ENCODE data around the gene PTPRD.

Gene PTPRD

GRCh38 chr9:8337834-8338766 is 2274.7 kb downstream of the PTPRD start:
- DNase-seq (ENCODE audit: low read depth in 2 of 2), result no peak

DNA sequence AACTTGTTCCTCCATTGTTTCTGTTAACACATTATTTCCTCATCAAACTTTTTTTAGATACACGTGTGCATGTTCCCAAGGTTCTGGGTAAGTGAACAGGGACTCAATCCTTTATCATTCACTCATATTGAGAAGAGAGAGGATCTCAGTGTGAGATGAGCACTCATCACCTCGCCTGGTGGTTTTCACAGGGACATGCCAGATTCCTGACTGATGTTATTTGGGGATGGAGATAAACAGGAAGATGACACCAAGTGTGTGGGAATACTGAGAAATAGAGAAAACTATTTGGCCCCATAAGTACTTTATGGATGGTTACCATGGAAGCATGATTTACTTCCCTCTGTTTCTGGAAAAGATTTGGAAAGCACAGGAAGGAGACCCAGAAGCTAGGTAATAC is 2279.9 kb downstream of the PTPRD start:
- DNase-seq (ENCODE audit: low read depth in 2 of 2), result no peak

GRCh38 chr9:8332331-8332650 is 2280.5 kb downstream of the PTPRD start:
- no peak for DNase-seq (ENCODE audit: low read depth in 2 of 2)

GRCh38 chr9:8331507-8332330 is 2281.1 kb downstream of the PTPRD start:
- DNase-seq (ENCODE audit: low read depth in 2 of 2), result no peak

GRCh38 chr9:8329561-8330283 is 2283.1 kb downstream of the PTPRD start:
- no peak for DNase-seq (ENCODE audit: low read depth in 2 of 2)

DNA sequence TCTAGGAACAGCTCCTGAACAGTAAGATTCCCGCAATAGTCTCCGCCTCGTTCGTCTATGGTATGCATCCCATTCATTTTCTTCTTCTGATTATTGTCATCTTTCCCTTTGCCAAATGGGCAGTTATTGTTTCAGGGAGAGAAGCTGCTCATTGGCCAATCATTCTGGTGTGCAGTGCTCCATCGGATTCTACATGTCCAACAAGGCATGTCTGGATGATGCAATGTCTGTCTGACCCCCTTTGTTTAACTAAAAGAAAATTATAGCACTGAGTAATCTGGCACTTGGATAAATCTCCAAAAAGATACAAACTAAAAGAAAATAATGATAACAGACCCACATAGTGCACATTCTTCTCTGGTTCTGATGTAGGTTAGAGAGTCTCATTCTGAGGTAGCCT is 2297.6 kb downstream of the PTPRD start:
- no peak for DNase-seq (ENCODE audit: low read depth in 2 of 2)

DNA sequence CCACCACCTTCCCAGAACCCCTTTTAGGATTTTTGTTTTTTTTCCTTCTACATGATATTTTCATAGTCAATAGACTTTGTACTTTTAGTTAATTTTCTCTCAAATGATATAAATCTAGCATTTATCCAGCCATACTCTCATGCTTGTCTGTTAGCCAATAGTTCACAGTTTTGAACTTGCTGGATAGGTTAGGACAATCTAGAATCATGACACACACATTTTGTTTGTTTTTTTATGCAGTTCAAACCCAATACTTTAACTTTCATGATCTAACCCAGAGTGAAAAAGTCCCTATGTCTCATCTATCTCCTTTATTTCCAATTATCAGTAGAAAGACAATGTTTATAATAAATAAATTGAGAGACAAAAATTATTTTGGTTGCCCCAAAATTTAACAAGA is 2303.5 kb downstream of the PTPRD start:
- DNase-seq (ENCODE audit: low read depth in 2 of 2), result no peak

DNA sequence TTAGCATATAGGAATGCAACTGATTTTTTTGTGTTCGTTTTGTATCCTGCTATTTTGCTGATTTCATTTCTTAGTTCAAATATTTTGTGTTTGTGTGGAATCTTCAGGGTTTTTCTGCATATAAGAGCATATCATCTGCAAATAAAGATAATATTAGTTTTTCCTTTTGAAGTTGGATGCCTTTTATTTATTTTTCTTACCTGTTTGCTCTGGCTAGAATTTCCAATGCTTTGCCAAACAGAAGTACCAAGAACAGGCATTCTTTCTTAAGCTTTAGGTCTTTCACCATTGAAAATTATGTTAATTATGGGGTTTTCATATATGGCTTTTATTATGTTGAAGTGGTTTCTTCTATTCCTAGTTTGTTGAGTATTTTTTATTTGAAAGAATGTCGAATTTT is 2308.1 kb downstream of the PTPRD start:
- no peak for DNase-seq (ENCODE audit: low read depth in 2 of 2)

DNA sequence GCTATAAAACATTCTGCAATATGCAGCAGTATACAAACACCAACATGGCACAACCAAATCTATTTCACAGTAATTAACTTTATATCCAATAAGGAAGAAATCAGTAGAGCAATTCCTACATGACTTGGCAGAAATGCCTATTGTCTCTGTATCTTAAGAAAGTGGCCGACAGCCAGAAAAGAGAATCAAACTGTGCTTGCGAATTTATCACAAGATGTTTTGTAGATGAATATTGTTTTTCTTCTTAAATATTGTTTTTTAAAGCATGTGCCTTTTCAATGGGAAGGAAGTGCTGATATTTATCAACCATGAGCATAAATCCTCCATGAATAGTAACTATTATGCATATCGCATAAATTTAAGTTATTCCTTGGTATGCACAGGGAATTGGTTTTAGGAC is 2311.5 kb downstream of the PTPRD start:
- no peak for DNase-seq (ENCODE audit: low read depth in 2 of 2)

- no peak for DNase-seq (ENCODE audit: low read depth in 2 of 2)
Observed at GRCh38 chr9:8297047-8297446, 2315.8 kb downstream of the PTPRD start.

GRCh38 chr9:8292657-8293056 is 2320.1 kb downstream of the PTPRD start:
- DNase-seq (ENCODE audit: low read depth in 2 of 2), result no peak

DNA sequence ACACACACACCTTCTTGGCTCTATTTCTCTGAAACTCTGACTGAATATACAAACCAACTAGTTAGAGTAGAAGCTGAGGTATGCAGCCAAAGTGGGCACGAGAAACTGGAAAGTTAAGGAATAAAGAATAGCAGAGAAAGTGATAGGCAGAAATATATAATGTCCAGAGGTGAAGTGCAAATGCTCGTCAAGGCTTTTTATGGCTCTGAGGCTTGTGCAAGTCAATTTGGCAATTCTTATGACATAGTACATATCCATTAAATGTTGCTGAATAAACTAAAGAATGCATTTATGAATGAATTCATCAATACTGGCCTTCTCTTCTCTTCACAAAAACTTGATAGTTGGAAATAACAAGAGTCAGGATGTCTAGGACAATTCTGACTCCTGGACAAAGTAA is 2323.1 kb downstream of the PTPRD start:
- no peak for DNase-seq (ENCODE audit: low read depth in 2 of 2)

- DNase-seq (ENCODE audit: low read depth in 2 of 2), result no peak
Observed at GRCh38 chr9:8287970-8288369, 2324.8 kb downstream of the PTPRD start.

- no peak for DNase-seq (ENCODE audit: low read depth in 2 of 2)
Observed at GRCh38 chr9:8287501-8287900, 2325.3 kb downstream of the PTPRD start.

- no peak for DNase-seq (ENCODE audit: low read depth in 2 of 2)
Observed at GRCh38 chr9:8284884-8285283, 2327.9 kb downstream of the PTPRD start.

GRCh38 chr9:8282535-8282934 is 2330.3 kb downstream of the PTPRD start:
- DNase-seq (ENCODE audit: low read depth in 2 of 2), result no peak

GRCh38 chr9:8280811-8281210 is 2332.0 kb downstream of the PTPRD start:
- no peak for DNase-seq (ENCODE audit: low read depth in 2 of 2)

GRCh38 chr9:8278048-8278447 is 2334.8 kb downstream of the PTPRD start:
- no peak for DNase-seq (ENCODE audit: low read depth in 2 of 2)

GRCh38 chr9:8270235-8270634 is 2342.6 kb downstream of the PTPRD start:
- DNase-seq (ENCODE audit: low read depth in 2 of 2), result no peak

GRCh38 chr9:8268881-8269280 is 2343.9 kb downstream of the PTPRD start:
- DNase-seq (ENCODE audit: low read depth in 2 of 2), result no peak

DNA sequence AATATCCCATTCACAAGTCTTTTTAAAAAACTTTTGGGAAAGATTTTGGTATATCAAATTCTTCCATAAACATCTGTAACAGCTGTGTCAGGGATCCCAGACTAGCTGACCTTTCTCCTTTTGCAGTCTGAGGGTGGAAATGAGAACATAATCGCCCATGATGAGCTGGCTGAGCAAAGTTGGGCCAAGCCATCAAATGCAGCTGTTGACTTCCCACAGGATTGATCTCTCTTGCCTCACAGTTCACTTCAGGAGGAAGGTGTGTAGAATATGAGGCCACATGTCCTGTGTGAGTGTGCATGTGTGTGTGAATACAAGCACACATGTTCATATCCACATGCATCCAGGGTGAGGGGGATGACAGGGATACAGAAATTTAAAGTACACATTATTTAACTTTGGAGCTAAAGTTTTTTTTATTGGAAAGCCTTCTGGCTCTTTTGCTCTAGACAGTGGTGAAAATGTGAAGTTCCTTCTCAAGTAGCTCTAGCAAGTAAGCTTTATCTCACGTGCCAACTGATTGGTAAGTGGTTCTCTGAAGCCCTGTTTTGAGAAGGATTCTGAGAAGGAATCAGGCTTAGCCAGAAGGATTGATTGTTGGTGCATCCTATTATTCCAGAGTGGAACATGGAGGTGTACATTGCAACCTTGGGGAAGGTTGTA is 2344.5 kb downstream of the PTPRD start:
- DNase-seq (ENCODE audit: low read depth in 2 of 2), result no peak

- DNase-seq (ENCODE audit: low read depth in 2 of 2), result no peak
Observed at GRCh38 chr9:8267636-8268035, 2345.2 kb downstream of the PTPRD start.
